HG02798 (cell line): ENCODE data around the gene ILKAP.

Experiments
- ATAC-seq: cut with Tn5 transposase; IDR thresholded peaks from one replicate; pipeline ENCODE4 v1.9.1; 2021; ENCODE audit warnings: mild to moderate bottlenecking; ENCODE audit not compliant: unreplicated experiment, poor library complexity

Gene ILKAP

DNA sequence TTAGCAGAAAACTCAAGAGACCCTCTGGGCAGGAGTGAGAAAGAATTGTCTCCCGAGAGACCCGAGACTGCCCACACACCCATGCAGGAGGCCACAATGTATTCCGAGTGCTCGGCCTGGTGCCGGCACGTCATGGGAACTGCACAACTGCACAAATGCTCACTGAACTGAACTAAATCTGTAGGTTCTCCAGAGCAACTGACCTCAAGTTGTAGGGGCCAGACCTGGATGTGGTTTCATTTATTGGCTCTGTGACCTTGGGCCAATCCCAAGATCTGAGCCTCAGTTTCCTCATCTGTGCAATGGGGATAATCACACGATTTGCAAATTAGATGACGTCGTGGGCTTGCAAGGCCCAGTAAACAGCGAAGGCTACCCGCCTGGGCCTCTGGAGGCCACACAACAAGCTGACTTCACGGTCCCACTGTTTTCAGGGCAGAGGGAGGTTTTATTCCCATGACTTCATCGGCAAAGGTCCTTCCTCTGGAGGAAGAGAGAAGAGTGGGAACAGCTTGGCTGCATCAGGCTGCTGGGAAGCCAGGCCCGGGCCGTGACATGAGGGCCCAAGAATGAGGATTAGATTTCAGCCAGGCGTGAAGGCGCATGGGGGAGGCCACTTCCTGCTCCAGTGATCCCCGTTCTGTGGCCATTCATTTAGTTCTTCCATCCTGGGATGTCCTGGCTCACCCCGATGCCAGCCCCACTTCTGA lies 48.3 kb downstream of the ILKAP start:
- ATAC-seq = no peak

DNA sequence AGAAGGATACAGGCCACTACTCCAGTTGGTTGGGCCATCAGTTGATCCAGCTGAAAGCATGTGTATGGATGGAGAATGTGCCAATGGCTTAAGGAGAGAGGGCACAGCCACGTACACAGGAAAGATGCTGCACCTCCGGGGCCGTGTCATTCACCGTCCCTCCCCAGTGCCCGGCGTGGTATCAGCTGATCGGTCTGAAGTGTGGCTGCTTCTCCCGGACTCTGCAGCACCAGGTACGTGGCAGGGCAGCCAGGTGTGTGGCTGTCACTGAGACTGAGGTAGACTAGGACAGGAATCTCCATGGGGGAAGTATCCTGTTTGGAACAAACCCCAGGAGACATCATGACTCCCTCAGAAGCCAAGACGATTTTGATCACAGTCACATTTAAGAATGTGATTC lies 48.9 kb downstream of the ILKAP start:
- no peak for ATAC-seq

DNA sequence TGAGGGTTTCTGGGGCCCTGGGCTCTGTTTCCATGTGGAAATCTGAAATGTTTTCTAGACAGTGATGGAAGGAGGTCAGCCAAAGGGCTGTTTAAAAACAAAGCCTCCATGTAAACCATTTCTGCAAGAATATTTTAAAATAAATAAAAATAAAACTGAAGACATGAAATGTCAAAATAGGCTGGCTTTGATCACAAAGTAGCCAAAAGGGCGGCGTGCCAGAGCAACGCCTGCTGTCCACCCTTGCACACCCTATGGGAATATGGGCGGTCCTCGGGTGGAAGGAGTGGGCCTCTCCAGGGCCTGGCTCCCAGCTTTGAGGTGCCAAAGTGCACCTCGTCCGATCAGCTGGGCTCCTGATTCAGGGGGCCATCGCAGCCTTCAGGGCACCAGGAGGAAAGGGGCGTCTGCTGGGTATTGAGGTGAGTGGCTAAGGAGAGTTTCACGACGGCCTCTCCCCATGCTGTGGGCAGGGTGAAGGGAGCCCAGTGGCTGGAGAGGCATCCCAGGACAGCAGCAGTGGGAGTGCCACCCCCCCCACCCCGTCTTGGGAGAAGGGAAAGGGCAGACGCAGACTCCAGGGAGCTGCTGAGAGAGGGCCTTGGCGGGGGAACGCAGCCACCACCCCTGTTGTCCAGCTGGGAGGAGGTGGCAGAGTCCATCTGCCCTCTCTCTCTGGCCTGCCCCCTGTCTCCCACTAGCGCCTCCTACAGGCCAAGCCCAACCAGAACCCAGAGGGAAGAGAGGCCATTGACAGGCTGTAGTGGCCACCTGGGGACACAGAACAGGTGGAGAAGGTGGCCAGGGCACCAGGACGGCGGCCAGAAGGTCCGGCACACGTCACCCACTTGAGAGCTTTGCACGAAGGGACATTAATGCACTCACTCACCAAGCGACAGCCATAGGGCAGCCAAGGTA lies 50.5 kb downstream of the ILKAP start:
- ATAC-seq = no peak

DNA sequence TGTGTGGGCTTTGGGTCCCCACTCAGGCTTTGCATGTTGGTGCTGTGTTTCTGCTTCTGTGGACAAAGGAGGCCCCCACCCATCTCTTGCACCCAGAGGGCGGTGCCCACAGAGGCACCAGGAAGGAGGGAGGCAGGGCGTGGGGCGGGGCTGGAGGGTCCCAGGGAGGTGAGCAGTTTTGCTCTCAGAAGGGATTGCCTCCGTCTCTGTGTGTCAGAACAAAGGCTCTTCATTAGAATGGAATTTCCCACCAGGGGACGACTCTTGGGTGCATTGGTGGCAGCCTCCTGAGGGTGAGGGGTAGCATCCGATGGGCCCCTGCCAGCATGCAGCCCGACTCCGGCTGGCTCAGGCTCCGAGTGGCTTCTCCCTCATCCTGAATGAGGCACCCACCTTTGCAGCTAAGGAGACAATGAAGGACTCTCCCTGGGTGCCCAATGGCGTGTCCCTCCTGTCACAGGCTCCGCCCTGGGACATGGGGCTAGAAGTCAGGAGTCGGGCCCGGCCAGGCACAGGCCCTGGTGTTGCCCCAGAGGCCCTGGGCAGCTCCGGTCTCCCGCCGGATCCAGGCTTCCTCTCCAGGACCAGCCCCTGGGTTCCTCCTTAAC lies 51.8 kb downstream of the ILKAP start:
- no peak for ATAC-seq

DNA sequence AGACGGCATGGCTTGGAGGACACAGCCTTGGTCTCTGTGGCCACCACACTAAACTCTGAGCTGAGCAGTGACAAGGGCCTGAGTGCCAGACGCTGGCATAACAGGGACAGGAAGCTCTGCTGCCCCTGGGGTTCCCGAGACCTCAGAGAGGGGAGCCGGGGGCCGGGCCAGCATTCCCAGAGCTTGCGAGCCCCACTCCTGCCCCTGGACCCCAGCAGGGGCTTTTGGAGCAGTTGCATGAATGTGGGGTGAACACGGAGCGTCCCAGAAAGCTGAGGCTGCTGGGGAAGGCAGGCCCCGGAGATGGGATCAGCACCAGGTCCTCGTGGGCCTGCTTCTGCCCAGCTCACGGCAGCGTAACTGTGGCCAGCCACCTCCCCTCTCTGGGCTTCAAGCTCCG lies 52.3 kb downstream of the ILKAP start:
- no peak for ATAC-seq

DNA sequence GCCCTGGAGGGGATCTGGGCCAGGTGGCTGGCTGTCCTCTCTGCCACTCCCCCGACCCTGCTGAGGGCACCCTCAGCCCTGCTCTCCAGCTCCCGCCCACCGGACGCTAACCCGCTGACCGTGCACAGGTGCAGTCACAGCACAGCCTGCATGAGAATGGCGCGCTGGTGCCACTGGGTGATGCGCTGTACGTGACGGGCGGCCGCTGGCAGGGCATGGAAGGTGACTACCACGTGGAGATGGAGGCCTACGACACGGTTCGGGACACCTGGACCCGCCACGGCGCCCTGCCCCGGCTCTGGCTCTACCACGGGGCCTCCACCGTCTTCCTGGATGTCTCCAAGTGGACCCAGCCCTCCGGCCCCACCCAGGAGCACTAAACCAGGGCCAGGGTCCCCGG lies 52.8 kb downstream of the ILKAP start:
- no peak for ATAC-seq

DNA sequence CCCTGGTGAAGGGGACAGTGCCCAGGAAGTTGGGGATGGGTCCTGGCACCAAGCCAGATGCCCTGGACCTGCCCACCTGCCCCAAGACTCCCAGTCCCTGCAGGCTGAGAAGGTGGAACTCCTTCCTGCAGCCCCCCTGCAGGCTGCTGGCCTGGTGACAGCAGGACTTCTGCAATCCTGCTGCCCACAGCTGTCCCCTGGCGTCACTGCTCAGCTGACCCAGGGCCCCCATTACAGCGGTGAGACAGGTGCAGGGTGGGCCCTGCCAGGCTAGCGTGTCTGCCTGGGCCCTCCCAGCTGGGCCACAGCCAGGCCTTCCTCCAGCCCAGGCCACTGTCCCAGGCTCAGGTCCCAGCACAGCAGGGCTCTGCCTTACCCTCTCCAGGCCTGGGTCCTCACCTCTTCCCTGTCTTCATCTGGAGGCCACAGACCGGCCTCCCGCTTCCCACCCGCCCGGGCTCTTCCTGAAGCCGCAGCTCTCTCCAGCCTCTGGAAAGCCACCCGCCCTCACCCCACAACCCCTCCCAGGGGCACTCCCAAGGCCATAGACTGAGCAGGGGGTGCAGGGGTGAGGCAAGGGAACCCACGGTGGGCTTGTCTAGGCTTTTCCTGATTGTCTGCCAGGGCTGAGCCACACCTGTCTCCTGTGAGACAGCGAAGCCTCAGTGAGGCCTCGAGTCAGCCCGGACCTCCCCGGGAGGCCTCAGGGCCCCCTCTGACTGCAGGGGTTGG lies 53.5 kb downstream of the ILKAP start:
- ATAC-seq = no peak

DNA sequence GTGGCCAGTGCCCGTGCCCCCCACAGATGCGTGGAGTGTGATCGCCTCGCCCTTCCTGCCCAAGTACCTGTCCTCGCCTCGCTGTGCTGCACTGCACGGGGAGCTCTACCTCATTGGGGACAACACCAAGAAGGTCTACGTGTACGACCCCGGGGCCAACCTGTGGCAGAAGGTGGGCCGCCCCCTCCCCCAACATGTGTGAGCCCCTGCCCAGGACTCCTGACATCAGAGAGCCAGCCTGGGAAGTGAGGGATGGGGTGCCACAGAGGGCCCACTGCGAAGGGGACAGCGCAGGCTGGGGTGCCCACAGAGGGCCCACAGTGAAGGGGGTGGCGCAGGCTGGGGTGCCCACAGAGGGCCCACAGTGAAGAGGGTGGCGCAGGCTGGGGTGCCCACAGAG lies 54.5 kb downstream of the ILKAP start:
- no peak for ATAC-seq

DNA sequence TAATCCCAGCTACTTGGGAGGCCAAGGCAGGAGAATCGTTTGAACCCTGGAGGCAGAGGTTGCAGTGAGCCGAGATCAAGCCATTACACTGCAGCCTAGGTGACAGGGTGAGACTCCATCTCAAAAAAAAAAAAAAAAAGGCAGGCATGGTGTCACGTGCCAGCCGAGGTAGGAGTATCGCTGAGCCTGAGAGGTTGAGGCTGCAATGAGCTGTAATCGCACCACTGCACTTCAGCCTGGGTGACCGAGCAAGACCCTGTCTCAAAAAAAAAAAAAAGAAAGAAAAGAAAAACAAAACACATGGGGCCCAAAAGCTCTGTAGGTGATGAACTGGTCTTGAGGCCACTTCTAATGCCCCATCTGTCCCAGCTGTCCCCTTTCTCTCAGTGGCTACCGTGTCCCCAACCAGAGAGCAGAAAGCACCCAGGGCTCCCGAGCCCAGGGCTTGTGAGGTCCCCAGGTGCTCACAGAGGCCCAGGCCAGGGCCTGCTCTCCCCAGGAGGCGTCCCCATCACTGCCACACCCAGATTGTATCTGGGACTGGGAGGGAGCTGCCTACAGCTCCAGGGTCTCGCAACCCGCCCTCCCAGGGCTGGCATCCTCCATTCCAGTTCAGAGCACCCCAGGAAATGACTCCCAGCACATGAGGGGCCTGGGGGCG lies 56.5 kb downstream of the ILKAP start:
- no peak for ATAC-seq

DNA sequence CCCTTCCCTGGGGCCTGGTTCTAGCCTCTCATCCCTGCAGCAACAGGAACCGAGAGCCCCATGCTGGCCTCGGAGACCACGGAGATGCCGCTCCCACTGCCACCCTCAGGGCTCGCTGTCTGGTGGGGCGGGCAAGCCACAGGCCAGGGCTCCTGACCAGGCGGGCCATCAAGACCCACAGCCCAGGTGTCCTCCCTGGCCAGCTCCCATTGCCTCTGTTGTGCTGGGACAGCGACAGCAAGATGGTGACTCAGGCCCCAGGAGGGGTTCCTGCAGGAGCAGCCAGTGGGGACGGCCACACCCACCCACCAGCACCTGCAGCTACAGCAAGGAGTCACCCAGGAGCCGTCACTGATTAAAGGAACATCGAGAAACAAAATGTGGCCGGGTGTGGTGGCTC lies 57.6 kb downstream of the ILKAP start:
- no peak for ATAC-seq

DNA sequence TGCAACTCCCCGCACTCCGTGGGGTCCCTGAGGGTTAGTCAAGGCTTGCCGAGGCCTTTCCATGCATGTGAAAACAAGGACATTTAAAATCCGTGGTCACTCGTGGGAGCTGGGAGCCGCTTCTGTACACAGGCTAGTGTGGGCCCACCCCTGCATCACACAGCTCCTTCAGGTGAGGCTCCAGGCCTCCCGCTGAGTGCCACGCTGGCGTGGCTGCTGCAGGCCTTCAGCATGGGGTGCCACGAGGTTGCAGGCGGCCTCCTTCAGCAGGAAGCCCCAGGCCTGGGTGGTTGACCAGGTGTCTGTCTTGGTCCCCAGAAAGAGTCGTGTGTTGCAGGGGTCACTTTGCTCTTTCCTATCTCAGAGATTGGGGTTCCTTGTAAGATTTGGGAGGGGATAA lies 58.4 kb downstream of the ILKAP start:
- no peak for ATAC-seq

DNA sequence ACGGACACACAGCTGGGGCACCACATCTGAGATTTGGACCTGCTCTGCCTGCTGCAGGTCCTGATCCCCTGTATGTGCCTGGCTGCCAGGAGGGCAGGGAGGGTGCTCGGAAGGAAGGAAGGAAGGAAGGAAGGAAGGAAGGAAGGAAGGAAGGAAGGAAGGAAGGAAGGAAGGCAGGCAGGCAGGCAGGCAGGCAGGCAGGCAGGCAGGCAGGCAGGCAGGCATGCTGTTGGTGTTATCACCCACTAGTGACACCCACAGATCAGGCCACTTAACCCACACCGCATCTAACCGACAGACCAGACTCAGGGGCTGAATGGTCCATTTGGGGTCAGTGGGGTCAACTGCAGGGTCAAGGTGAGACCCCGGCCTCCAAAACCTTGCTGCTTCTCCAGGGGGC lies 59.2 kb downstream of the ILKAP start:
- ATAC-seq = no peak

DNA sequence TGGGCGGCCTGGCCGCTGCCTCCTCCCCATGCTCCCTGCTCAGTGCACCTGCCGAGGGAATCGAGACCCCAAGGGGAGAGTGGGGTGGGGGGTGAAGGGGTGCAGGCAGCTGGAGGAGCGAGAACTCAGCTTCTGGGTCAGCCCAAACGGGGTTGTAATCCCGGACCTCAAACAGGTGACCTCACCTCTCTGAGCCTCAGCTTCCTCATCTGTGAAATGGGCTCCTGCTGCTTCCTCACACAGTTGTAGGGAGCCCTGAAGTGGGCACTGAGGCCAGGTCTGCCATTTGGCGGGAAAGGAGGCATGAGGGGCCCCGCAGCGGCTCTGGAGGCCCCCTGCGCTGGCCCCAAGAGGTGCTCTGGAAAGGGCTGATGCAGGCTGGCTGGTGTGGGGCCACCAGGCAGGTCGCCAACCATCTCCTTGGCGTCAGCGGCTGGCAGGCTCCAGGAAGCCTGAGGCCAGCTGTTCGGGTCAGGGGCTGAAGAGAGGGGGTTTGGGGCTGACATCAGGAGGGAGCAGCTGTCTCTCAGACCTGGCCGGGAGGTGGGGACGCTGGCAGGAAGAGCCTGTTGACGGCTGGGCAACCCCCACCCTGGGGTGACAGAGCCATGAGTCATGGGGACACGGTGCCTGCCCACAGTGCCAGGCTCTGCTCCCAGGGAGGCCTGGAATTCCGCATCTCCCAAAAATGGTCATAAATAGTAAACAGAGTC lies 60.1 kb downstream of the ILKAP start:
- no peak for ATAC-seq

DNA sequence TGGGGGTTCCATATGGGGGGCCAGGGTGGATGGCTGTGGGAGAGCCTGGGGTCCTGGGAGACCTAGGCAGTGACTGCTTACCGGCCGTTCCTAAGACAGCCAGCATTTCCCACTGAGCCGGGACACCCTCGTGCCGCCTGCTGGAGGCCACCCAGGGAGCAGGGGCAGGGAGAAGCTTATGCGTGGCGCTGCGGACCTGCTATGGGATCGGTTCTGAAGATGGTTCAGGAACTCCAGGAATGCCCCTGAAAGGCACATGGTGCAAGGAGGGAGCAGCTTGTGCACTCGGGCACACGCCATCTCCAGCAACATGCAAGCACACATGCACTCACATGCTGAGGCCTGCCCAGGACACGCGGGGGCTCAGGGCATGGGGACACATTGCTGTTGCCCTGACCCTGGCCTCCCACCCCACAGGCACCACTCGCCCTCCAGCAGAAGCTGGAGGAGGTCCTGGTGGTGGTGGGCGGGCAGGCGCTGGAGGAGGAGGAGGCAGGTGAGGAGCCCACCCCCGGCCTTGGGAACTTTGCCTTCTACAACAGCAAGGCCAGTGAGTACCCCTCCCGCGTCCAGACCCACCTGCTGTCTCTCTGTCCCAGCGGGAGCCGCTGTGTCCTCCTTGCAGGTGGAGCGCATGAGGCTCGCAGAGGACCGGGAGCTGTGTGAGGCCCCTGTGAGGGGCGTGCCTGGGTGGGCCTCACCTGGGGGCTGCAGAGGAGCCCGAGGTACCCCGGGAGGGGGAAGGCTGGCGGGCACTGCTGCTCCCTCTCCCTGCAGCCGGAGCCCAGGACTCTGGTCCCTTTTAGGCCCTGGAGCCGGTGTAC lies 60.9 kb downstream of the ILKAP start:
- no peak for ATAC-seq

DNA sequence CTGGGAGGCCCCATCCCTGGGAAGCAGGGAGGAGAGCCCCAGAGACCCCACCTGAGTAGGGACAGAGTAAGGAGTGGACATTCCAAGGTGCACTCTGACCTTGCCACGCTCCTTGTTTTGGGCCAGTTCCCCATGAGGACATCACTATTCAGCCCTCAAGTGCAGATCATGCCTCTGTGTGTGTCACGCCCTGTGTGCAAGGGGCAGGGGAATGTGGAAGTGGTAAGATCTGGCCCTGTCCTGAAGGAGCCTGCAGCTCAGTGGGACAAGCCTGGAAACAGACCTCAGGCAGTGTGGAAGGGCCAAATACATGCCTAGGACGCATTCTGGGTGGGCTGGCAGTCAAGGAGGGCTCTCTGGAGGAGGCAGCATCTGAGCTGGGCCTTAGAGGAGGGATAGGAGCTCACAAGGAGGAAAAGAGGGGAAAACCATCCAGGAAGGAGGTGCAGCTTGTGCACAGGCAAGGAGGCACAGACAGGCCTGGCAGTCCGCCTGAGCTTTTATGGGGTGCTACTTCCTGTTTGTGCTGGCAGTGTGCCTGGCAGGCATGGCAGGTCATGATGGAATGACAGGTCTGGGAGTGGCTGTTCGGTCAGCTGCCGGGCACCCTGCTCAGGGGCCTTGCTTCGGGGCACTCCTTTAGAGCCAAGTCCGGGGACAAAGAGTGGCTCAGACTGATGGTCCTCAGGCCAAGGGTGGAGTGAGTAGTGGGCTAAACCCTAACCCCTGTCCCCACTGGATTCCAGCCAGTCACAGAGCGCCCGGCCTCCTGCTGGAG lies 61.8 kb downstream of the ILKAP start:
- no peak for ATAC-seq

DNA sequence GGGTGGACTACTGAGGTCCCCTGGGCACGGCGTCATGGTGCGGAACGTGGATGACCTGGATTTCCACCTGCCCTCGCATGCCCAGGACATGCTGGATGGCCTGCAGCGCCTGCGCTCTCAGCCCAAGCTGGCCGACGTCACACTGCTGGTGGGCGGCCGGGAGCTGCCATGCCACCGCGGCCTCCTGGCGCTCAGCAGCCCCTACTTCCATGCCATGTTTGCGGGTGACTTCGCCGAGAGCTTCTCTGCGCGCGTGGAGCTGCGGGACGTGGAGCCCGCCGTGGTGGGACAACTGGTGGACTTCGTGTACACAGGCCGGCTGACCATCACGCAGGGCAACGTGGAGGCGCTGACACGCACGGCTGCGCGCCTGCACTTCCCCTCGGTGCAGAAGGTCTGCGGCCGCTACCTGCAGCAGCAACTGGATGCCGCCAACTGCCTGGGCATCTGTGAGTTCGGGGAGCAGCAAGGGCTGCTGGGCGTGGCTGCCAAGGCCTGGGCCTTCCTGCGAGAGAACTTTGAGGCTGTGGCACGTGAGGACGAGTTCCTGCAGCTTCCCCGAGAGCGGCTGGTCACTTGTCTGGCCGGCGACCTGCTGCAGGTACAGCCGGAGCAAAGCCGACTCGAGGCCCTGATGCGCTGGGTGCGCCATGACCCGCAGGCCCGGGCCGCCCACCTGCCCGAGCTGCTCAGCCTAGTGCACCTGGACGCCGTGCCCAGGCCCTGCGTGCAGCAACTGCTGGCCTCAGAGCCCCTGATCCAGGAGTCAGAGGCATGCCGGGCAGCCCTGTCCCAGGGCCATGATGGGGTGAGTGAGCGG lies 62.6 kb downstream of the ILKAP start:
- ATAC-seq = no peak

DNA sequence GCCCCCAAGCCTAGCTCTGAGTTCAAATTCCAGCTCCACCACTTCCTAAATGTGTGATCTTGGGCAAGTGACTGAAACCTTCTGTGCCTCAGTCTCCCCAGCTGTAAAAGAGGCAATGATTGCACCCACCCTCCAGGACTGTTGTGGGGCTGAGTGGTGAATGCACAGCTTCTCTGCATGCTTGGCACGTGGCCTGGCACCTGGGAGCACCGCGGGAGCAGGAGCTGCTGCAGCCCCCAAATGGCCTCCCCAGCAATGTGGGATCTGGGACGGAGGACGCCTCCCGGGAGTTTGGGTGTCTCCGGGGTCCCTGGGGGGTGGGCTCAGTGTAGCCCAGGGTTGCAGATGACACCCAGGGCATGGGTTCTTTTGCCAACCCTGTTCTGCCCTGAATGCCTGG lies 63.5 kb downstream of the ILKAP start:
- ATAC-seq = no peak
